Gastrocnemius medialis (tissue), 4 donors: ENCODE data around the gene IL27RA. TPM values are rescaled to one million over a fixed set of nuclear protein-coding genes. Genes with fewer than 3 reads are reported as not detected.

Source experiments
- ATAC-seq, 2 donors: fragments of 150-250 bp; one replicate each; pipeline ENCODE4 v1.9.1; 2016
- DNase-seq, 2 donors: peaks; one replicate each; pipeline ENCODE4 v3.0.0-alpha.2; 2019
- H3K27ac ChIP-seq, 4 donors: fragments of 200-600 bp; sonication (generic); 1 replicate in 1 of 4; 2 replicates in 3 of 4; pipeline ENCODE4 v1.5.1; 2016 to 2018; ENCODE audit warnings: mild to moderate bottlenecking in 2 of 4, moderate library complexity in 1 of 4
- H3K27me3 ChIP-seq, 3 donors: fragments of 200-600 bp; sonication (generic) in 2 of 3; 1 replicate in 1 of 3; 2 replicates in 2 of 3; pipeline versions ENCODE4 v1.5.1 to v1.6.0; 2016 to 2019; ENCODE audit warnings: mild to moderate bottlenecking in 1 of 3, moderate library complexity in 1 of 3
- H3K36me3 ChIP-seq, 2 donors: fragments of 200-600 bp; sonication (generic) in 1 of 2; one replicate each; pipeline ENCODE4 v1.5.1; 2017 to 2018
- H3K4me1 ChIP-seq, 2 donors: fragments of 200-600 bp; sonication (generic) in 1 of 2; one replicate each; pipeline ENCODE4 v1.5.1; 2016 to 2017; ENCODE audit warnings: mild to moderate bottlenecking in 2 of 2
- H3K4me3 ChIP-seq, 4 donors: fragments of 200-600 bp; sonication (generic) in 3 of 4; 1 replicate in 1 of 4; 2 replicates in 3 of 4; pipeline ENCODE4 v1.5.1; 2016 to 2019; ENCODE audit warnings: mild to moderate bottlenecking in 2 of 4
- H3K9me3 ChIP-seq, 3 donors: fragments of 200-600 bp; sonication (generic) in 2 of 3; 1 replicate in 1 of 3; 2 replicates in 2 of 3; pipeline ENCODE4 v1.5.1; 2016 to 2019
- CTCF ChIP-seq, 5 experiments: fragments of 450-650 bp in 3 of 5; fragments of 200-600 bp in 2 of 5; sonication (generic) in 2 of 5; IDR thresholded peaks in 4 of 5; conservative IDR thresholded peaks in 1 of 5; 1 replicate in 4 of 5; 2 replicates in 1 of 5; pipeline ENCODE4 v1.5.1; 2016 to 2019; ENCODE audit warnings: antibody characterized with exemption in 5 of 5, mild to moderate bottlenecking in 3 of 5, moderate library complexity in 3 of 5
- POLR2A ChIP-seq, 2 donors: fragments of 450-650 bp; IDR thresholded peaks; one replicate each; pipeline ENCODE4 v1.6.1; 2017; ENCODE audit warnings: antibody characterized with exemption in 2 of 2, mild to moderate bottlenecking in 2 of 2, moderate library complexity in 2 of 2
- in situ Hi-C, 4 donors: fragments of 200-750 bp; cut with MboI; loops; one replicate each; pipeline versions ENCODE4 v1.15.0 to v1.8.0; 2017; ENCODE audit warnings: low sequenced_read_pairs in 4 of 4
- intact Hi-C: fragments of 100-400 bp; cut with DNase I; formaldehyde crosslinking; loops from one replicate; pipeline ENCODE4 v1.15.1; 2023; ENCODE audit warnings: low total_unique reads
- total RNA-seq, 4 donors: library from RNA; depleted of rRNA; stranded (reverse); fragments of >200 nt; gene quantifications; one replicate each; pipeline versions ENCODE4 v1.1.0 to v1.2.3, GENCODE V29; 2016

Gene IL27RA
- total RNA-seq, 4 donors from 2014 or later = 1.4 to 3.7 (median 2.0) TPM

DNA sequence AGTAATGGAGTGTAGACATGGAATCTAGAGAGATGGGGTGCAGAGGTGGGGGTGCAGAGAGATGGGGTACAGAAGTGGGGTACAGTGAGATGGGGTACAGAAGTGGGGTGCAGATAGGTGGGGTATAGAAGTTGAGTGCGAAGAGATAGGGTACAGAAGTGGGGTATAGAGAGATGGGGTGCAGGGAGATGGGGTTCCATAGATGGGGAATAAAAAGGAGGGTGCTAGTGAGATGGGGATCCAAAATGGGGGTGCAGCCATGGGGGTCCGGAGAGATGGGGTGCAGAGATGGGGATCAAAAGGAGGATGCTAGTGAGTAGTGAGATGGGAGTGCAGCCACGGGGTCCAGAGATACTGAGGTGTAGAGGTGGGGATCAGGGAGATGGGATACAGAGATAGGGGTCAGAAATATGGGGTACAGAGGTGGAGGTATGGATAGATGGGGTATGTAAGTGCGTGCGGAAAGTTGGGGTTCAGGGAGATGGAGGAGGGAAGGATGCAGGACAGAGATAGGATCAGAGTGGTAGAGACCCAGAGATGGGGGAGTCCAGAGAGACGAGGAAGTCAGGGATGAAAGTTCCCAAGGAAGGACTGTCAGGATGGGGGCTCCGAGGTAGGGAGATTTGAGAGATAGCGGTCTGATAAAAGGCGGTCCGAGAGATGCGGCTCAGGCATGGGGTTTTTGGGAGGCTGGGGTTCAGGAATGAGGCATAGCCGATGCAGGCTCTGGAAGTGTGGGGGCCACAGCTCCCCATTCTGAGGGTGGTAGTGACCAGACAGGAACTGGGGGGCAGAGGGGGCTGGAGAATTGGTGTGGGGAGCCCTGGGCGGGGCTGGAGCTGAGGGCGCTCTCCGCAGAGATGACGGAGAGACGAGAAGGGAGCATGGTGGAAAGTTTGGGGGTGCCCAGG lies 26.9 kb downstream of the IL27RA start:
- no peak for TF ChIP-seq POLR2A (IDR thresholded peaks at IDR 0.05)
- no peak for TF ChIP-seq CTCF (IDR thresholded peaks at IDR 0.05 in 4 of 5, conservative IDR thresholded peaks at IDR 0.05 in 1 of 5)
- ATAC-seq (no peak), DNase-seq (no peak)
- intact Hi-C loops = no loop called here
- Histone ChIP-seq H3K27me3 (peaks cover 20 to 59% (median 42%) of the 10 kb centered on the region in 3 donors), H3K36me3 (no peaks in the 10 kb centered on the region), H3K4me3 (no peak overlapping the region), H3K4me1 (peaks cover 0 to 4% of the 10 kb centered on the region in 2 donors), H3K9me3 (no peaks in the 10 kb centered on the region), H3K27ac (no peak overlapping the region)
- in situ Hi-C loops = loop anchor here (10.0 to 25.0 kb wide), 3 partner anchors 164 to 471 kb away; no protein-coding TSS in a partner anchor

GRCh38 chr19:14059093-14059480 lies 27.5 kb downstream of the IL27RA start:
- DNase-seq (no peak), ATAC-seq (no peak)
- Histone ChIP-seq H3K36me3 (no peaks in the 10 kb centered on the region), H3K4me3 (no peak overlapping the region), H3K9me3 (no peaks in the 10 kb centered on the region), H3K4me1 (peaks cover 0 to 4% of the 10 kb centered on the region in 2 donors), H3K27me3 (peaks cover 20 to 60% (median 42%) of the 10 kb centered on the region in 3 donors), H3K27ac (no peak overlapping the region)
- TF ChIP-seq CTCF (IDR thresholded peaks at IDR 0.05 in 4 of 5, conservative IDR thresholded peaks at IDR 0.05 in 1 of 5) (peak in 4 of 5 experiments; percentile 49 to 68 (median 56)), POLR2A (IDR thresholded peaks at IDR 0.05) (no peak)
- intact Hi-C loops (no loop called here), in situ Hi-C loops (loop anchor here (10.0 to 25.0 kb wide), 3 partner anchors 164 to 472 kb away; no protein-coding TSS in a partner anchor)

- ATAC-seq (no peak), DNase-seq (no peak)
- H3K27ac ChIP-seq = no peak overlapping the region
- intact Hi-C loops (no loop called here), in situ Hi-C loops (loop anchor here (10.0 to 25.0 kb wide), 3 partner anchors 165 to 472 kb away; no protein-coding TSS in a partner anchor)
- H3K27me3 ChIP-seq = peaks cover 20 to 60% (median 42%) of the 10 kb centered on the region in 3 donors
- H3K4me1 ChIP-seq = peaks cover 0 to 4% of the 10 kb centered on the region in 2 donors
- H3K4me3 ChIP-seq = no peak overlapping the region
- no peaks in the 10 kb centered on the region for H3K36me3 ChIP-seq
- H3K9me3 ChIP-seq = no peaks in the 10 kb centered on the region
- no peak for TF ChIP-seq CTCF (IDR thresholded peaks at IDR 0.05 in 4 of 5, conservative IDR thresholded peaks at IDR 0.05 in 1 of 5)
- TF ChIP-seq POLR2A (IDR thresholded peaks at IDR 0.05) = no peak
These were observed 28.1 kb downstream of the IL27RA start for GRCh38 chr19:14059652-14060155.

DNA sequence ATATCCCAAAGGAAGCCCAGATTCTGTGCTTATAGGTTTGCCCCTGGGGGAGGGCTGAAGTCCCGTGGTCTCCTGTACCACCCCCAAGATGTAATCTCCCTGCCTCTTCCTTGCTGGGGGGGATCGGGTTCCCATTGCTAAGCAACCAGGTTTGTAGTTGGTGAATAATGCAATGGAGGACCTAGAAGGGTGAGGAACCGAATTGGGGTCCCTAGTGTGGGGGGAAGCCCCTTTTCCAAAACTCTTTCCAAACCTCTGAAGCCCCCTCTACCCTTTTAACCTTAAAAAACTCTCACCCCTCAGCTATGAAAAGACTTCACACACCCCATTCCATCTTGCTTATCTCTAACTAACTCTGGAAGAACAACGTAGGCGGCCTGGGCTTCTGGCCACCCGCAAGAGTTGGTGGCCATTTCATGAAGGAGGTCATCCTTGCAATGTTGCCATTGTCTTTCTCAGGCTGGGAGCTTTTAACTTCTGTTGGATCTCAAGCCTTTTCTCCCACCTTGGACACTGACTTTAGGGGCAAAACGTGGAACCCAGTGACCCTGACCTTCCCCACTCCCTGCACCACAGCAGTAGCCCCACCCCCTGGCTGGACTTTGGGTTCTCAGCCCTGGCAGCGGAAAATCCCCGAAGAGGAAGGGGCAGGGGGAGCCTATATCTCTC lies 29.7 kb downstream of the IL27RA start:
- Histone ChIP-seq H3K4me1 (peaks cover 0 to 4% of the 10 kb centered on the region in 2 donors), H3K27ac (no peak overlapping the region), H3K4me3 (no peak overlapping the region), H3K36me3 (no peaks in the 10 kb centered on the region), H3K27me3 (peaks cover 20 to 60% (median 42%) of the 10 kb centered on the region in 3 donors), H3K9me3 (no peaks in the 10 kb centered on the region)
- TF ChIP-seq CTCF (IDR thresholded peaks at IDR 0.05 in 4 of 5, conservative IDR thresholded peaks at IDR 0.05 in 1 of 5) (no peak), POLR2A (IDR thresholded peaks at IDR 0.05) (no peak)
- DNase-seq = no peak
- in situ Hi-C loops (loop anchor here (25.0 kb wide), 2 partner anchors 449 to 474 kb away; no protein-coding TSS in a partner anchor), intact Hi-C loops (no loop called here)
- no peak for ATAC-seq
